H1 (cell line): ENCODE data around the gene IFI30. TPM values are rescaled to one million over a fixed set of nuclear protein-coding genes. Genes with fewer than 3 reads are reported as not detected.

Experiments used
- CTCF ChIA-PET: fragments of 300-600 bp; sonication (Branson Sonifier 250); formaldehyde crosslinking; loops from one replicate; lab custom pipeline; 2021; ENCODE audit not compliant: partially characterized antibody; lab: Charles Lee
- POLR2A ChIA-PET: fragments of 300-600 bp; sonication (Branson Sonifier 250); formaldehyde crosslinking; loops from one replicate; lab custom pipeline; 2021; ENCODE audit warnings: inconsistent platforms; ENCODE audit not compliant: partially characterized antibody; lab: Charles Lee
- DNase-seq, 2 experiments: peaks; one replicate each; pipeline versions ENCODE4 v3.0.0 to v3.0.0-alpha.2; 2010 to 2022; ENCODE audit warnings: low spot score in 2 of 2, low read depth in 1 of 2, mixed read lengths in 1 of 2
- FAIRE-seq: peaks from 2 replicates; lab custom pipeline; 2011; peaks lifted over from hg19 to GRCh38; lab: Jason Lieb, UNC
- H2AFZ ChIP-seq: 2 replicates; pipeline ENCODE4 v1.8.1; 2012; ENCODE audit warnings: low read length, inconsistent platforms
- H2AK5ac ChIP-seq: 2 replicates; pipeline ENCODE4 v1.6.1; 2013; ENCODE audit warnings: low read depth, low read length
- H2BK120ac ChIP-seq: replicated peaks from 2 replicates; pipeline ENCODE3; 2013; ENCODE audit warnings: low read depth, low read length, inconsistent platforms
- H2BK12ac ChIP-seq: 2 replicates; pipeline ENCODE4 v1.6.1; 2013; ENCODE audit warnings: low read depth, low read length
- H2BK15ac ChIP-seq: 2 replicates; pipeline ENCODE4 v1.6.1; 2013; ENCODE audit warnings: low read length
- H2BK20ac ChIP-seq: 2 replicates; pipeline ENCODE4 v1.6.1; 2013; ENCODE audit warnings: low read length
- H2BK5ac ChIP-seq: 2 replicates; pipeline ENCODE4 v1.6.1; 2013; ENCODE audit warnings: low read depth, low read length
- H3K14ac ChIP-seq: 2 replicates; pipeline ENCODE4 v1.6.1; 2013; ENCODE audit warnings: inconsistent platforms; ENCODE audit not compliant: insufficient read length
- H3K18ac ChIP-seq: 2 replicates; pipeline ENCODE4 v1.6.1; 2013; ENCODE audit warnings: low read length; ENCODE audit errors: extremely low read depth
- H3K23ac ChIP-seq: 2 replicates; pipeline ENCODE4 v1.6.1; 2013; ENCODE audit warnings: inconsistent platforms; ENCODE audit not compliant: insufficient read length
- H3K23me2 ChIP-seq: 2 replicates; pipeline ENCODE4 v1.6.1; 2013; ENCODE audit warnings: low read depth, low read length
- H3K27ac ChIP-seq: 2 replicates; pipeline ENCODE4 v1.6.1; 2011; ENCODE audit warnings: low read depth, low read length, inconsistent platforms
- H3K27me3 ChIP-seq, 4 experiments: replicated peaks in 1 of 4; 1 replicate in 1 of 4; 2 replicates in 3 of 4; pipeline versions ENCODE4 v1.6.1 to v1.8.1; 2011 to 2013; ENCODE audit warnings: low read length in 3 of 4, mild to moderate bottlenecking in 3 of 4, inconsistent platforms in 2 of 4, mixed read lengths in 2 of 4, moderate library complexity in 1 of 4; ENCODE audit not compliant: control insufficient read depth in 3 of 4, insufficient read depth in 3 of 4; ENCODE audit errors: extremely low read depth in 1 of 4
- H3K36me3 ChIP-seq, 4 experiments: 2 replicates each; pipeline versions ENCODE4 v1.6.1 to v1.8.1; 2011 to 2013; ENCODE audit warnings: mild to moderate bottlenecking in 4 of 4, low read length in 3 of 4, moderate library complexity in 2 of 4, control low read depth in 1 of 4, inconsistent platforms in 1 of 4; ENCODE audit not compliant: insufficient read depth in 4 of 4, control insufficient read depth in 2 of 4
- H3K4ac ChIP-seq: replicated peaks from 2 replicates; pipeline ENCODE3; 2013; ENCODE audit warnings: low read length, low read depth, mixed read lengths, inconsistent platforms; ENCODE audit not compliant: insufficient read length
- H3K4me1 ChIP-seq, 4 experiments: replicated peaks in 1 of 4; 1 replicate in 1 of 4; 2 replicates in 3 of 4; pipeline versions ENCODE4 v1.6.1 to v1.8.1; 2011 to 2013; ENCODE audit warnings: low read length in 3 of 4, inconsistent platforms in 2 of 4, mixed read lengths in 1 of 4; ENCODE audit not compliant: insufficient read depth in 4 of 4, control insufficient read depth in 3 of 4
- H3K4me2 ChIP-seq, 2 experiments: 2 replicates each; pipeline versions ENCODE4 v1.6.1 to v1.8.1; 2011 to 2013; ENCODE audit warnings: low read depth in 2 of 2, low read length in 2 of 2, control low read depth in 1 of 2, inconsistent platforms in 1 of 2, mild to moderate bottlenecking in 1 of 2; ENCODE audit not compliant: insufficient read depth in 1 of 2
- H3K4me3 ChIP-seq, 4 experiments: fragments of 200-600, 300-600 bp in 1 of 4; sonication (generic), shearing (Covaris generic), sonication (Bioruptor Twin) in 1 of 4; 2 replicates each; pipeline versions ENCODE4 v1.5.1 to v1.8.1; 2011 to 2016; ENCODE audit warnings: low read length in 4 of 4, low read depth in 3 of 4, control low read depth in 2 of 4, inconsistent platforms in 2 of 4, mild to moderate bottlenecking in 2 of 4, mixed read lengths in 1 of 4, moderate library complexity in 1 of 4; ENCODE audit not compliant: insufficient read depth in 2 of 4; ENCODE audit errors: extremely low read depth in 1 of 4
- H3K56ac ChIP-seq: replicated peaks from 2 replicates; pipeline ENCODE3; 2013; ENCODE audit warnings: low read depth, mild to moderate bottlenecking, mixed read lengths, low read length, inconsistent platforms; ENCODE audit not compliant: insufficient read length
- H3K79me1 ChIP-seq: 2 replicates; pipeline ENCODE4 v1.6.1; 2013; ENCODE audit warnings: low read depth, low read length, control low read depth
- H3K79me2 ChIP-seq, 2 experiments: 2 replicates each; pipeline versions ENCODE4 v1.6.1 to v1.8.1; 2012 to 2013; ENCODE audit warnings: low read length in 2 of 2, mild to moderate bottlenecking in 2 of 2, inconsistent platforms in 1 of 2; ENCODE audit not compliant: insufficient read depth in 2 of 2, control insufficient read depth in 1 of 2
- H3K9ac ChIP-seq, 4 experiments: replicated peaks in 1 of 4; 1 replicate in 1 of 4; 2 replicates in 3 of 4; pipeline versions ENCODE4 v1.6.1 to v1.8.1; 2011 to 2013; ENCODE audit warnings: low read depth in 3 of 4, low read length in 3 of 4, control low read depth in 2 of 4, mild to moderate bottlenecking in 2 of 4, moderate library complexity in 2 of 4, inconsistent platforms in 1 of 4; ENCODE audit errors: extremely low read depth in 1 of 4
- H3K9me3 ChIP-seq, 2 experiments: 2 replicates each; pipeline versions ENCODE4 v1.6.1 to v1.8.1; 2012 to 2013; ENCODE audit warnings: mild to moderate bottlenecking in 2 of 2, moderate library complexity in 2 of 2, control low read depth in 1 of 2, inconsistent platforms in 1 of 2, low read depth in 1 of 2, low read length in 1 of 2, mixed read lengths in 1 of 2; ENCODE audit not compliant: insufficient read depth in 2 of 2
- H4K20me1 ChIP-seq, 2 experiments: replicated peaks in 1 of 2; 2 replicates each; pipeline versions ENCODE3 to v1.8.1; 2011 to 2013; ENCODE audit warnings: inconsistent platforms in 2 of 2, low read length in 2 of 2, mild to moderate bottlenecking in 1 of 2; ENCODE audit not compliant: insufficient read depth in 2 of 2, control insufficient read depth in 1 of 2
- H4K5ac ChIP-seq: 2 replicates; pipeline ENCODE4 v1.6.1; 2013; ENCODE audit warnings: low read length, low read depth, mixed read lengths, inconsistent platforms; ENCODE audit not compliant: insufficient read length
- H4K8ac ChIP-seq: 2 replicates; pipeline ENCODE4 v1.8.0; 2013; ENCODE audit warnings: mild to moderate bottlenecking, moderate library complexity, low read length, inconsistent platforms; ENCODE audit not compliant: insufficient read depth; ENCODE audit errors: extremely low read depth
- H4K91ac ChIP-seq: replicated peaks from 2 replicates; pipeline ENCODE3; 2013; ENCODE audit warnings: low read length, mixed read lengths, inconsistent platforms; ENCODE audit not compliant: insufficient read length
- BACH1 ChIP-seq: IDR thresholded peaks from 2 replicates; pipeline ENCODE4 v1.6.1; 2012; ENCODE audit warnings: low read length, improper control_type of control experiment
- NANOG ChIP-seq: IDR thresholded peaks from 2 replicates; pipeline ENCODE4 v1.6.1; 2011; ENCODE audit warnings: low read length, low read depth, mild to moderate bottlenecking, inconsistent platforms; ENCODE audit not compliant: insufficient read depth, poor library complexity, severe bottlenecking
- NRF1 ChIP-seq: IDR thresholded peaks from 2 replicates; pipeline ENCODE4 v1.6.1; 2011; ENCODE audit warnings: mild to moderate bottlenecking, low read depth, low read length, improper control_type of control experiment
- WGBS, 2 experiments: shearing (Covaris generic) in 1 of 2; methylation state at CpG; one replicate each; pipeline versions ENCODE4 v1.1.6 to v1.1.7; 2013 to 2015; ENCODE audit warnings: low lambda C conversion rate in 2 of 2, mixed read lengths in 2 of 2, inconsistent platforms in 1 of 2, low coverage in 1 of 2, missing lambda C conversion rate in 1 of 2; ENCODE audit not compliant: insufficient replicate concordance in 2 of 2, insufficient coverage in 1 of 2, insufficient read length in 1 of 2; ENCODE audit errors: extremely low coverage in 1 of 2, missing lambda C conversion rate in 1 of 2; 5-methylcytosine and 5-hydroxymethylcytosine counted together
- polyA plus RNA-seq, 7 experiments: library from polyadenylated mRNA; depleted of rRNA in 3 of 7; stranded (reverse) in 5 of 7; unstranded in 2 of 7; fragments of >200 nt in 5 of 7; fragments of 200-250 nt in 2 of 7; gene quantifications; 1 replicate in 5 of 7; 2 replicates in 1 of 7; 4 replicates in 1 of 7; pipeline versions ENCODE4 v1.2.1 to v1.2.3, GENCODE V29; 2011 to 2013; ENCODE audit warnings: missing spikeins in 2 of 7, mixed read lengths in 2 of 7
- total RNA-seq: library from RNA; stranded (reverse); fragmentation: NEBNext Ultra II Directional; extraction: Animal tissue kit (Norgen Biotek cat#: 25700); gene quantifications from 2 replicates; pipeline ENCODE4 v1.2.1, GENCODE V29; 2021

Gene IFI30
- total and polyA plus RNA-seq, 2 of the 8 experiments (the other 6 are each of a cell fraction or from before 2014, with no cell fraction given): 28.9 to 62.4 TPM

DNA sequence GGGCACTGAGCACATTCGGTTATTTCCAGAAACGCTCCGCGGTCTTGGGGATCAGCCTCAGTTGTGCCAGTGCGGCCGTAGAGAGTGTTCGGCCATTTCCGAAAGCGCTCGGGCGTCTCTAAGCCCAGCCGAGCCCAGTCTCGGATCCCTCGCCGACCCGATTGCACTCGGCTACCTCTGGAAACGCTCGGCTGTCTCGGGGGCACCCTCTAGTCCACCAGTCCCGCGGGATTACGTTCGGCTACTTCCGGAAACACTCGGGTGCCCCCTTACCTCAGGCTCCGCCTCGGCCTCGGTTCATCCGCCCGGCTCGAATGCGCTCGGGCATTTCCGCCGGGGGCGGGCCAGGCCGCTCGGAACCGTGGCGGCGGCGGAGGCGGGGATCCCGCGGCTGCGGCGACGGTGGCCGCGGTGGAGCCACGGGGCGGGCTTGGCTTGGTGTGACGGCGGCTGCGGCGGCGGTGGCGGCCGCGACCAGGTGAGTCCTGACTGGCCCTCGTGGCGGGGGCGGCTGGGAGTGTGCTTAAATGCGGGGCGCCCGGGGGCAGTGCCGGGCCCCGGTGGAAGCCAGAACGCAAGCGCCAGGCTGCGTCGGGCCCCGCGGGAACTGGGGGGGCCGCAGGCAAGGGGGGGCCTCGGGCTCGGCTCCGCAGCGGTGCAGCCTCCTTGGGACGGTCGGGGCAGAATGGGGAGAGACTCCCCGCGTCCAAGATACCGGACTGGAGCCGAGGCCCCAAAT is 20.6 kb upstream of the IFI30 start, which contains the start of gene PIK3R2:
TSS of gene PIK3R2 (plus strand) at position 347 of the 739 bp plus-strand sequence. CDS start 2,717 bp downstream, outside the sequence.
- Histone ChIP-seq H2BK120ac (no peak within 1 kb of the TSS), H3K14ac (no peak within 1 kb of the TSS), H3K23me2 (peaks cover 13% of the 10 kb centered on the region), H3K27ac (peak within 1 kb of the TSS; percentile 94), H3K4me1 (peaks cover 0 to 9% (median 4%) of the 10 kb centered on the region in 4 experiments; a peak in 4 of 7 replicates), H4K8ac (peak within 1 kb of the TSS; percentile 95), H4K5ac (peak within 1 kb of the TSS; percentile 95), H3K18ac (peak within 1 kb of the TSS; percentile 71), H3K4me2 (peak within 1 kb of the TSS; percentile 84 to 90), H3K79me2 (no peaks in the 10 kb centered on the region; a peak in 1 of 4 replicates), H3K9ac (peak within 1 kb of the TSS; percentile 94 to 98 (median 94)), H2AFZ (peak within 1 kb of the TSS; percentile 93; the same call in 1 of the 2 replicates), H3K79me1 (peaks cover 4% of the 10 kb centered on the region; the same call in 1 of the 2 replicates), H2BK12ac (no peak within 1 kb of the TSS), H2BK15ac (no peak within 1 kb of the TSS), H3K4ac (peak within 1 kb of the TSS; percentile 70), H3K23ac (no peak within 1 kb of the TSS), H2BK5ac (peak within 1 kb of the TSS; percentile 98), H2AK5ac (peak within 1 kb of the TSS; percentile 89; the same call in 1 of the 2 replicates), H3K36me3 (peaks cover 0 to 10% (median 4%) of the 10 kb centered on the region in 4 experiments; a peak in 2 of 8 replicates), H3K56ac (peak within 1 kb of the TSS; percentile 93), H4K20me1 (peaks cover 6 to 16% of the 10 kb centered on the region in 2 experiments), H3K27me3 (no peaks in the 10 kb centered on the region), H3K9me3 (no peaks in the 10 kb centered on the region), H2BK20ac (no peak within 1 kb of the TSS), H3K4me3 (peak within 1 kb of the TSS; percentile 68 to 83 (median 76)), H4K91ac (peak within 1 kb of the TSS; percentile 19)
- WGBS, 2 experiments: 3% methylated on average over 37 of the region's 86 CpGs; no CpG with 5 or more reads in 1 of the 2 experiments
- DNase-seq: peak; percentile 97 to 100
- ChIA-PET POLR2A (interaction anchor here (0.7 to 2.0 kb wide), 6 partner anchors 8 to 293 kb away, joined by 3 to 7 read pairs (median 5); partner anchors contain the start of genes JUND and RPL18A), CTCF (interaction anchor here (0.6 to 3.0 kb wide), 10 partner anchors 10 to 1352 kb away, joined by 3 to 29 read pairs (median 4); no protein-coding TSS in a partner anchor)
- no peak for FAIRE-seq
- no peak for TF ChIP-seq BACH1
- TF ChIP-seq NRF1: no peak
- no peak for TF ChIP-seq NANOG
